Measurements from ENCODE around the gene MYO9B.
A peak's percentile ranks its signal among the peaks of the same experiment; 100 is the strongest.

The MYO9B gene

DNA sequence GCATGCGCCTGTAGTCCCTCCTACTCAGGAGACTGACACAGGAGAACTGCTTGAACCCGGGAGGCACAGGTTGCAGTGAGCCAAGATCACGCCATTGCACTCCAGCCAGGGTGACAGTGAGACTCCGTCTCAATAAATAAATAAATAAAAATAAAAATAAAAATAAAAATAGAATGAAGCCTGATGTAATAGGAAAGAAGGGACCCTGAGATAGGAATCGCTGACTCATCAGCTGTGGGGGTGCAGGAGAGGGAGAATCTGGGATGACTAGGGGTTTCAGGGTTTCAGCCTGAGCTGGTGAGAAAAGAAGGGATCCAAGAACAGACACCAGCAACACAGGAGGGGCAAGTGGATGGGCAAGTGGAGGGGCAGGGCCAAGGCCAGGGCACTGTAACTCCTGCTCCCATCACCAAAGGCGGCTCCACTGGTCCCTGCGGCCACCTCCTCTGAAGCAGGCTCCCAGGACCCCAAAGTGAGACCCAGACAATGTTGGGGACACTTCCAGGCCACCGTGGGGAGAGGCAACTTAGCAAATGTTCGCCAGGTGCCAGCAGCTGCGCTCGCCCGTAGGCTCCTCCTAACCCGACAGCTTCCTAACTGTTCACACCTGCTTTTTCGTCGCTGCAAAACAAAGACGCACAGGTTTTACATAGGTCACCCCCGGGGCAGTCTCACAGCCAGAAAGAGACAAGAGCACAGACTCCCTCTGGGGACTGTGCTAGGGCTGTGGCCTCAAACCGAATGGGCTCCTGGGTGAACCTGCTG is 1.5 kb upstream of the MYO9B start:
- peak; percentile 44 for DNase-seq (ENCODE audit: low spot score)
- in situ Hi-C loops (cut with MboI; ENCODE audit: low pct_unique_long_range_greater_than_20kb, low sequenced_read_pairs, unreplicated experiment) = no loop called here
- TF ChIP-seq, protein P1, sequence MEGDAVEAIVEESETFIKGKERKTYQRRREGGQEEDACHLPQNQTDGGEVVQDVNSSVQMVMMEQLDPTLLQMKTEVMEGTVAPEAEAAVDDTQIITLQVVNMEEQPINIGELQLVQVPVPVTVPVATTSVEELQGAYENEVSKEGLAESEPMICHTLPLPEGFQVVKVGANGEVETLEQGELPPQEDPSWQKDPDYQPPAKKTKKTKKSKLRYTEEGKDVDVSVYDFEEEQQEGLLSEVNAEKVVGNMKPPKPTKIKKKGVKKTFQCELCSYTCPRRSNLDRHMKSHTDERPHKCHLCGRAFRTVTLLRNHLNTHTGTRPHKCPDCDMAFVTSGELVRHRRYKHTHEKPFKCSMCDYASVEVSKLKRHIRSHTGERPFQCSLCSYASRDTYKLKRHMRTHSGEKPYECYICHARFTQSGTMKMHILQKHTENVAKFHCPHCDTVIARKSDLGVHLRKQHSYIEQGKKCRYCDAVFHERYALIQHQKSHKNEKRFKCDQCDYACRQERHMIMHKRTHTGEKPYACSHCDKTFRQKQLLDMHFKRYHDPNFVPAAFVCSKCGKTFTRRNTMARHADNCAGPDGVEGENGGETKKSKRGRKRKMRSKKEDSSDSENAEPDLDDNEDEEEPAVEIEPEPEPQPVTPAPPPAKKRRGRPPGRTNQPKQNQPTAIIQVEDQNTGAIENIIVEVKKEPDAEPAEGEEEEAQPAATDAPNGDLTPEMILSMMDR (IDR thresholded peaks at IDR 0.05; ENCODE audit: extremely low read depth, insufficient read depth, missing control alignments) = no peak

DNA sequence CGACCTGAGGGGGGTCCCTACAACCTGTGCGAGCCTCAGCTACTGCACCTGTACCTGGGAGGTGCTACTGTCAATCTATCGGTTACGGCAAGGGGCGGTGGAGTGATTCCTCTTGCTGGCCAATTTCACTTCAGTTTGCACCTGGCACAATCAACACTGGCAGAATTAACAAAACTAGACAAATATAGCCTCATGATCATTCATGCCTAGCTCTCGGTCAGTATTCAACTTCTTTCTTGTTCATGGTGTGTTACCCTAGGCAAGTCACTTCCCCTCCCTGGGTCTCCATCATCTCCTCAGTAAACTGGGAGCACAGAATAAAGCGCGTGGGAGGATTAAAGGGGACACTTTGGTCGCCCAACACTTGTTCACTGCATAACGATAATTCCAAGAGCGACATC is 943 bp upstream of the MYO9B start:
- in situ Hi-C loops (cut with MboI; ENCODE audit: low pct_unique_long_range_greater_than_20kb, low sequenced_read_pairs, unreplicated experiment) = no loop called here
- peak; percentile 32 for DNase-seq (ENCODE audit: low spot score)
- TF ChIP-seq, protein P1 (IDR thresholded peaks at IDR 0.05; ENCODE audit: extremely low read depth, insufficient read depth, missing control alignments) = no peak

DNA sequence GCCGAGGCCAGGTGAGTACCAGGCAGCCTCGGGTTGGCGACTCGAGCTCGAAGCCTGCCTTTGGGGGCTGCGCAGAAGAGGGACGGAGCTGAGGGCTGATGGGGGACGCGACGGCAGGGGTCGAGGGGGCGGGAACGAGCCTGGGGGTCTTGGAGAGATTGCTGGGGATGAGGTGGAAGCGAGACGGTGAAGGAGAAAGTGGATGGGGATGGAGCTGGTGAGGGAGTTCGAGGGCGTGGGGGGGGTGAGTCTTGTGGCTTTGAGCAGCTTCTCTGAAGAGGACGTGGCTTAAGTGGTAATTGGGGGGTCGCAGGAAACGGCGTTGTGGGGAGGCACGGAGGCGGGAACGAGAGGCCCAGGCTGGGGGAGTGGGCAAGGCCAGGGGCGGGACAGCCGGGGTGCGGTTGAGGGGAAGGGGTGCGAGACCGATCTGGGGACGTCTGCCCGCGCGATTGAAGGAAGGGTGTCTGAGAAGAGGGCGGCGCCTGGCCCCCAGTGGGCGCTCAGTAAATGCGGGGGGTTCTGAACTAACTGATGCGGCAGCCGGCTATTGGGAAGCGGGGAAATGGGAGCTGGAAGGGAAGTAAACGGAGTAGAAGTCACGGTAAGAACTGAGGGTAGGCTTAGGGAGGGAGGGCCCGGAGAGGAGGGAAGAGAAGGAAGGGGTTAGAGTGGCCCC is 426 bp downstream of the MYO9B start:
- in situ Hi-C loops (cut with MboI; ENCODE audit: low pct_unique_long_range_greater_than_20kb, low sequenced_read_pairs, unreplicated experiment) = no loop called here
- TF ChIP-seq, protein P1 (IDR thresholded peaks at IDR 0.05; ENCODE audit: extremely low read depth, insufficient read depth, missing control alignments) = no peak
- peak; percentile 59 for DNase-seq (ENCODE audit: low spot score)

DNA sequence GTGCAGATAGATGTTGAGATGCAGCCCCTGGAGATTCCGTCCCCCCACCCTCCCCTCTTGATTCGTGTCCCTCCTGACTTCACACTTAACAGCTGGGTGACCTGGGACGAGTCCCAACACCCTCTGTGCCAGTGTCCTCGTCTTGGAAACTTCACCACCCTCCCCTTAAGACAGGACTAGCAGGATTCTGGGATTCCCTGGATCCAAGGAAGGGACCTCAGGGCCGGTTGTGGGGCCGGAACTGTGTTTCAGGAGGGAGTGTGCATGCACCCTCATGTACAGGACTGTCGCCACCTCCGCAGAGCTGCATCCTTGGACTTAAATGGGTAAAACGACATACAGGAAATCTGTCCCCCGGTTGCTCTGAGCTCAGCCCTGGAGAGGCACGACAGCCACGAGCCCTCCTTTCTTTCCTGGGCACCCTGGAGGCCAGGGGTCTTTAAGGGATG is 990 bp downstream of the MYO9B start:
- TF ChIP-seq, protein P1 (IDR thresholded peaks at IDR 0.05; ENCODE audit: extremely low read depth, insufficient read depth, missing control alignments) = no peak
- peak; percentile 56 for DNase-seq (ENCODE audit: low spot score)
- in situ Hi-C loops (cut with MboI; ENCODE audit: low pct_unique_long_range_greater_than_20kb, low sequenced_read_pairs, unreplicated experiment) = no loop called here

DNA sequence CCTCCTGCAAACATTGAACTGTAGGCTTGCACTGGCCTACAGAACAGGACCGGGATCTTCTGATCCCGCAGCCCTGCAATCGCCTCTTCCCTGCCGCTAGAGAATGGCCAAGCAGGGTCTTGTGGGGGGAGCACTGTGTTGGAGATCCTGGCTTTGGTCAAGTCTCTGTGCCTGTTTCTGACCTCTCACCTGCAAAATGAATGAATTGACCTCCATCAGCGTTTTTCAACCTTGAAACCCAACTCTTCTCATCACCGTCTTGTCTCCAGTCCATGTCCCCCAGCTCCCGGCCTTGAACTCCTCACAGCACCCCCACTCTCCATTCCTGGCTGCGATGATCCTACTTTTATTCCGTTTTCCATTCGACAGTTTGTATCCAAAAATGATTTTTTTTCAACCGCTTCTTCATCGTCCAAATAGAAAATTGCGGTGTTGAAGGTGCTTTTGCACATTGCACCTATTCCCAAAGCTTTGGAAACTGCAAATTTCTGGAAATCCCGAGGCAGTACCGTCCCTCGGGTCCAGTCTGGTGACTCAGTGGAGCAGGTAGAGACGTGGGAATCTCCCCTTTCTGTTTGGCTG is 2.0 kb downstream of the MYO9B start:
- TF ChIP-seq, protein P1 (IDR thresholded peaks at IDR 0.05; ENCODE audit: extremely low read depth, insufficient read depth, missing control alignments) = no peak
- DNase-seq (ENCODE audit: low spot score) = no peak
- in situ Hi-C loops (cut with MboI; ENCODE audit: low pct_unique_long_range_greater_than_20kb, low sequenced_read_pairs, unreplicated experiment) = no loop called here

DNA sequence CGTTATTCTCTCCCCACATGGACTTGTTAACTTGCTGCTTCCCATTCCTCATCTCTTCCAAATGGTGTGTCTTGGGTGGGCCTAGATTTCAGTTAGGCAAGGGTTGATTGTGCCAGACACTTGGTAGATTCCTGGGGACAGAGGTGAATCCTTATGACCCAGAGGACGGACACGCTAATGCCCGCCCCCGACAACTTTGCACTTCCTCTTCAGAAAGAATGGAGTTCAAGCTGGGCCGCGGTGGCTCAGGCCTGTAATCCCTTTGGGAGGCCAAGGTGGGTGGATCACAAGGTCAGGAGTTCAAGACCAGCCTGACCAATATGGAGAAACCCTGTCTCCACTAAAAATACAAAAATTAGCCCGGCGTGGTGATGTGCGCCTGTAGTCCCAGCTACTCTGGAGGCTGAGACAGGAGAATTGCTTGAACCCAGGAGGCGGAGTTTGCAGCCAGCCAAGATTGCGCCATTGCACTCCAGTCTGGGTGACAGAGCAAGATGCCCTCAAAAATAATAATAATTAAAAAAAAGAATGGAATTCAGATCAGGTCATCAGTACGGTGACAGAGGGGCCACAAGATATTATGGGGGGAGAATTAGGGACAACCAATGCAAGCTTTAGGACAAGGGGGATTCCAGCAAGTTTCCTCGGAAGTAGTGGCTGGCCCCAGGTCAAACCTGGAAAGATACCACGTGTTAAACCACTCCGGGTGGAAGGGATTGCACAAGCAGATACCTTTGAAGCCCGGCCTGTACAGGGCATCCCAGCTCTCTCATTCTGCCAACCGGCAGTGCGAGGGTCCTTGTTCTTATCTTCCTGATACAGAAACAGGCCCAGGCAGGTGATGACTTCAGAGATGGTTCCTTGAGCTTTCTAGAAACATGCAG is 2.7 kb downstream of the MYO9B start:
- no peak for DNase-seq (ENCODE audit: low spot score)
- in situ Hi-C loops (cut with MboI; ENCODE audit: low pct_unique_long_range_greater_than_20kb, low sequenced_read_pairs, unreplicated experiment) = no loop called here
- TF ChIP-seq, protein P1 (IDR thresholded peaks at IDR 0.05; ENCODE audit: extremely low read depth, insufficient read depth, missing control alignments) = no peak
